Renal cortical epithelial cell (primary cell): Measurements from ENCODE around the gene MYOF. TPM values are rescaled to one million over a fixed set of nuclear protein-coding genes. Genes with fewer than 3 reads are reported as not detected.
"Not testable (repeated sequence)": the region's sequence is repeated elsewhere in the genome, so short reads cannot be mapped to it uniquely, and the experiment has no call there.

ENCODE experiments used
- DNase-seq: peaks from one replicate; pipeline ENCODE4 v3.0.0-alpha.2; 2011; ENCODE audit warnings: low read depth
- total RNA-seq: library from RNA; depleted of rRNA; stranded (reverse); fragments of >200 nt; gene quantifications from 2 replicates; pipeline ENCODE4 v1.2.3, GENCODE V29; 2014

The MYOF gene
- total RNA-seq, 1 donor from 2014 or later, result 607 TPM

DNA sequence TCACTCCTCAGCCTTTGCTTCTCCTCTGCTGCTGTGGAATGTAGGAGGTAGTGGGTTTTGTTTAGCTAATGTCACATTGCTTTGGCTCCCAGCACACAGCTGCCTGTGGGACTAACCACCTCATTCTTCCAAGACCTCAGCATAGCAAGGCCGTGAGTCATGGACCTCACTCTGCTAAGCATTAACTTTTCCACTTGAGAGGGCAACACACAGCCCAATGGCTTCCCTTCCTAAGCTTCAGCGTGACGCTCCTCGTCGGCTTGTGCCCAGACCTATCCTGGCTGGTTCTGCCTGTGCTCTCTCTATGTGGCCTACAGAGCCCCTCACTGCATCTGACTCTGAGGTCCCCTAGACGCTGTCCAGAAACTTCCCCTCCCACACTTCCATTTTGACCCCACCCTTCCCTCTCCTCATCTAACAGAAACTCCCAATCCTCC, 23.3 kb downstream of the MYOF start:
- DNase-seq, result peak; percentile 100

GRCh38 chr10:93457511-93457910, 24.6 kb downstream of the MYOF start:
- no peak for DNase-seq

GRCh38 chr10:93456480-93456879, 25.7 kb downstream of the MYOF start:
- DNase-seq, result peak; percentile 72

DNA sequence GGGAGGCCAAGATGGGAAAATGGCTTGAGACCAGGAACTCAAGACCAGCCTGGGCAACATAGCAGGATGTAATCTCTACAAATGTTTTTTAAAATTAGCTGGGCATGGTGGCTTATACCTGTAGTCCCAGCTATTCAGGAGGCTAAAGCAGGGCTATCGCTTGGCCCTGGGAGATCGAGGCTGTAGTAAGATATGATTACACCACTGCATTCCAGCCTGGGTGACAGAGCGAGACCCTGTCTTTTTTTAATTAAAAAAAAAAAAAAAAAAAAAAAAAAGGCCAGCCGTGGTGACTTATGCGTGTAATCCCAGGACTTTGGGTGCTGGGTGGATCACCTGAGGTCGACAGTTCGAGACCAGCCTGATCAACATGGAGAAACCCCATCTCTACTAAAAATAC, 27.4 kb downstream of the MYOF start:
- DNase-seq, result no peak

DNA sequence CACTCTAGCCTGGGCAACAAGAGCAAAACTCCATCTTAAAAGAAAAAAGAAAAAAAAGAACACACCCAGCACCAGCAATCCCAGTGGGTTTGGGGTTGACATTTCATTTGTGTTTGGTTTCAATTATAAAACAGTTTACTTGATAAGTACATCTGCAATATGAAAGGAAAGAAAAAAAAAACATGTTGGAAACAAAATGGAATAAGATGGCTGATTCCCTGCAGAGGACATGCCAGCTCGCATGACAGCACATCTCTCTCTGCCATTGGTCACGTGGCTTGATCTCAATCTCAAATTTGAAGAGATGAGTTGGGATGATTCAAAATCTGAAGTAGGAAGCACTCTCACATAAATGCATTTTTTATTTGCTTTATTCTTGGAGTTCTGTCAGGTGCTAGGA, 28.0 kb downstream of the MYOF start:
- no peak for DNase-seq

- no peak for DNase-seq
Observed at GRCh38 chr10:93452143-93452542, 30.0 kb downstream of the MYOF start.

GRCh38 chr10:93451244-93451947, 30.7 kb downstream of the MYOF start:
- no peak for DNase-seq

DNA sequence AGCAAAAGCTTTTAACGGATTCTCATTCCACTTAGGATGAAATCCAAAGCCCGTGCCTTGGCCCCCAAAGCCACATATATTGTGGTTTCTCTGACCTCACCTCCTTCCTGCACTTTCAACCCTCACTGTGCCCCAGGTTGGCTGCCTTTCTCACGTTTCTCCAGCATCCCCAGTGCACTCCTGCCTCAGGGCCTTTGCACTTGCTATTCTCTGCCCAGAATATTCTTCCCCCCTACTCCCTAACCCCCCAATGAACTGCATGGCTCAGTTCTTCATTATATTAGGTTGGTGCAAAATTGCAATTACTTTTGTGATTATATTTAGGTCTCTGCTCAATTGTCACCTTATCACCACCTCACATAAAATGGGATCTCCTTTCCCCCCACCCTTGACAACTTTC, 34.2 kb downstream of the MYOF start:
- no peak for DNase-seq

DNA sequence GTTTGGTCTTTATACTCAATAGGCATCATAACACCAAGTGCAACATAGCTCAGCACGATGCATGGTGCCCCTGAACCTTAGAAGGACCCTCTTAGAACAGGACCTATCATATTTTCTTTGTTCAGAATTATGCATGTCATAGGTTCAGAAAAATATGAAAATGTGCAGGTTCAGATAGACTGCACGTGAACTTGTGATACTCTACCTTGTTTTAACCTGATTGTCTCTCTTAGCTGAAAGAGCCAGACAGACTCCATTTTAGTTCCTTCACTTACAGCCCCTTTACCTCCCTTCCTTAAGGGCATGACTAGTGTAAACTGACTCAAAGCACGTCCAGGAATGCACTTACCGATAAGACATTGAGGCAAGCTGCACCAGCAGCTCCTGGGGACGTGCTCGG, 35.1 kb downstream of the MYOF start:
- DNase-seq, result no peak

DNA sequence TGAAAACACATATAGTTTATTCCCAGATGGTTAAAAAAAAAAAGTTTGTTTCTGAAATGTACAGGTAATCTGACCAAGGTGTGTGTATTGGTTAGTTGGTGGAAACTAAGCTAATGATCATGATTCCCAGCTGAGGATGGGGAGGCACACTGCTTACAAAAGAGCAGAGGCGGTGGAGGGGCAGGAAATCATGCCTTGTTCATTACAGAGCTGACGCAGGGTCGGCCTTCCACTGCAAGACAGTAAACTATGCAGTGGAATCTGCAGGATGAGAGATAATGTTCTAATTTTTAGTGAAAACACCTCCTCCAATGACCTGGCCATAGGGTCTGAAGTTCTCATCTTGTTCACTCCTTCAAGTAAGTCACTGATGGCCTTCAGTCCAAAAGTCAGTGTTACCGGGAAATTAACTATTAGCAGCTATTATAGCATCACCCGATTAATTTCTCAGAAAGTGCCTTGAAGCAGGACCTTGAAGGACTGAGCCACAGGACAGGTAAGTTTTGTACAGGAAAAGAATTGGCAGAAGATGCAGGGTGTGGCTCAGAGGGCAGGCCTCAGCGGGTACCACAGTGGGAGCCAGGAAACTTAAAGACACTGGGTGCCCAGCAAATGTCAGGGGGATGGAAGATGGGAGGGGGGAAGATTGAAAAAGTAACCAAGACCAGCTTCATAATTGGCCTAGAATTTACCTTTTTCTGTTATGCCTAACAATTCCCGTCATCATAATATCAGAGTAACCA, 36.0 kb downstream of the MYOF start:
- no peak for DNase-seq

DNA sequence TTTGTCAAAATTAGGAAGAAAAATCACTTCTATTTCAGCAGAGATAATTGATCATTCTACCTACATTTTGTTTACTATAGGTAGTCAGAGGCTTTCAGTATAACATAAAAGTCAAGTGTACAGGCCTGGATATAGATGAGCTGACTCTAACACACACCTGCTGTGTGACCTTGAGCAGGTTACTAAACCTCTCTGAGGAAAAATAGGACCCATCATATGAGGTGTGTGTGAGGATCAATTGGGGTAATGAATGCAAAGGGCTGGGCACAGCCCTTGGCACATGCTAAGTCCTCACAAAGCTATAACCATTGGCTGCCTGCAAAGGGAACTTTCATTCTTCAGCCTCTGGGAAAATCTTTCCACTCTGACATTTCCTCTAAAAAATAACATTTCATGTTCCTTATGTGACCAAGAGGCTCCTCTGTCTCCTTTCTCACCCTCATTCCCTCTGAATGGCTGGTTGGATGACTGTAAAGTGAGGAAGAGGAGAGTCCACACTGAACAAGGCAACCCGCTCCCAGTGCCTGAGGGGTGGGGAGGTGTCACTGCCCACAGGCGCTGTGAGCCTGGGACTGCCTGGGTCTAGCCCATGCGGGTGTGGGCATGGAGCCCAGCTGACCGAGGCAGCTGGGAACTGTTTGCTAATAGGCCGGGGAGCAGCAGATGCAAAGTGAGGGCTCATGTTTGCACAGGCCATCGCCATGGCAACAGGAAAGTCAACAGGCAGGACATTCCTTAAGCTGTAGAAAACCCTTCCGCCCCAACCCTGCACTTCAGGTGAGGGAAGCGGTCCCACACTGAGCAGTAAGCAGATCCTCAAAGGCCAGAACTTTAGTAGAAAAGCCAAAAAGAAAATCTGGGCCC, 36.8 kb downstream of the MYOF start:
- peak; percentile 100 for DNase-seq

- no peak for DNase-seq
Observed at GRCh38 chr10:93443481-93443880, 38.7 kb downstream of the MYOF start.

DNA sequence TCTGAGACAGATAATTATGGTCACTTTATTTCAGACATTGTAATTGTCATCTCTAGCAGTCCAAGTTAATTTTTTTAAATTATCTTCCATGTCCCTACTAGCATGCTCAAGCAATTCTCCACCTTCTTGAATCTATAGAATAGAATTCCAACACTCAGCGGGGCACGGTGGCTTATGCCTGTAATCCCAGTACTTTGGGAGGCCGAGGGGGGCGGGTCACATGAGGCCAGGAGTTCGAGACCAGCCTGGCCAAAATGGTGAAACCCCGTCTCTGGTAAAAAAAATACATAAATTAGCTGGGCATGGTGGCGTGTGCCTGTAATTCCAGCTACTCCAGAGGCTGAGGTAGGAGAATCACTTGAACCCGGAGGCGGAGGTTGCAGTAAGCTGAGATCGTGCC, 39.4 kb downstream of the MYOF start:
- not testable (repeated sequence) for DNase-seq

- peak; percentile 53 for DNase-seq
Observed at GRCh38 chr10:93440591-93441091, 41.5 kb downstream of the MYOF start.

- DNase-seq, result peak; percentile 80
Observed at GRCh38 chr10:93438613-93439253, 43.4 kb downstream of the MYOF start.

DNA sequence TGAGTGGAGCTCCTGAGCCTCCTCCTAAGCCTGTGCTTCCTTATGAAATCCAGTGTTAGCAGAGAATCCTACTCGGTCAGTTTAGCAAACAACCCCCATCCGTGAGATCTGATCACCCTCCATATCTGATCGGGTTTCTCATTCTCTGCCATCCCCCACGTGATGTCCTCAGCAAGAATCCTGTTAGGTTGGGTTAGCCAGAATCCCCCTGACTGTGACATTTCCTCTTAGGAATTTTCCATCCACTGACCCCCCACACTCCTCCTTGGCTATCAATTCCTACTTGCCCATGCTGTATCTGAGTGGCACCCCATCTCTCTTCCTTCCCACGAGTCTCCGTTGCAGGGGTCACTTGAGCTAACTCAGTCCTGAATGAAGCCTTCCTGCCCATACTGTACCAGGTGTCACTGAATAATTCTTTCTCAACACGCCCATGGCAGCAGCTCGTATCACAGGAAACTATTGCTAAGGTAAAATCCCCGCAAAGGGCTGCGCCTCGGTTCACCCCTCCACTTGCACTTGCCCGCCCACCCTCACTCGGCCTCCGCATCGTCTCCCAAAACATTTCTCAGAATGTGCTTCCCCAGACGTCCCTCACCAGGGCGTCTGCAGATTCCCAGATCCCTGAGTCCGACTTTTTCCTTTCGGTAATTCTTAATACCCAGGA, 44.1 kb downstream of the MYOF start:
- peak; percentile 55 for DNase-seq

DNA sequence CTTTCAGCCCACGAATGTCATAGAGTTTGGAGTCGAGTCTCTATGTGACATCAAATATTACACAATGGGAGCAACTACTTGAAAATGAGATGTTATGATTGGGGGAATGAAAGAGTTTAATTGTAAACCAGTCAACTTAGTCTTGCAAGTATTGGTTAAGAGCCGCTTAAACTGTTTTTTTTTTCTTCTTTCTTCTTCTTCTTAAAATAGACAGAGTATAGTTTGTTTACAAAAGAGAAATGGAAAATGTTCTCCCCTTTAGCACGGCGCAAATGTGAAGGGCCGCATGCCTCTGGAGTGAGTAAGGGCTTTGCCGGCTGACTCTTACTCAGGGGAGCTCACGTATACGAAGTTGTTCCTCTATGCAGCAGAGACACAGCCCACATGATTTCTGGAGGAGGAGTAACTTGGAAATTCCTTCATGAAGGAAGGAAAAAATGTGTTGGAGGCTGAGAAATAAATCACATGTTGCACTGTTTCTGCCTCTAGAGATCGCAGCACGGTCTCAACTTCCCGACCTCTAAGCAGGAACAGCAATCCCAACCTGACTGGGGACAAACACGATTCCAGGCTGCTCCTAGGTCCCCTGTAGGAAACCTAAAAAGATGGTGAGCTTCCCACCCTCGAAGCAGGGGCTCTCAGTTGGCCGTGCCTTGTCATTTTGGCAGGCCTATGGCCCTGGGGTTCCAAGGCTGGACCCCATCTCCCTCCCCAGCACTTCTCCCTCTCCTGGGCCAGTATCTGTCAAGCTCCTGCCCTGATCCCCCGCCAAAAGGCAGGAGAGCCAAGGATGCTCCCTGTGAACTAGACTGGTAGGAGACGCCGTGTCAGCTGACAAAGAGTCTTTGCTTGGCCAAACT, 44.8 kb downstream of the MYOF start:
- peak; percentile 100 for DNase-seq

GRCh38 chr10:93436591-93437085, 45.5 kb downstream of the MYOF start:
- DNase-seq, result peak; percentile 94

DNA sequence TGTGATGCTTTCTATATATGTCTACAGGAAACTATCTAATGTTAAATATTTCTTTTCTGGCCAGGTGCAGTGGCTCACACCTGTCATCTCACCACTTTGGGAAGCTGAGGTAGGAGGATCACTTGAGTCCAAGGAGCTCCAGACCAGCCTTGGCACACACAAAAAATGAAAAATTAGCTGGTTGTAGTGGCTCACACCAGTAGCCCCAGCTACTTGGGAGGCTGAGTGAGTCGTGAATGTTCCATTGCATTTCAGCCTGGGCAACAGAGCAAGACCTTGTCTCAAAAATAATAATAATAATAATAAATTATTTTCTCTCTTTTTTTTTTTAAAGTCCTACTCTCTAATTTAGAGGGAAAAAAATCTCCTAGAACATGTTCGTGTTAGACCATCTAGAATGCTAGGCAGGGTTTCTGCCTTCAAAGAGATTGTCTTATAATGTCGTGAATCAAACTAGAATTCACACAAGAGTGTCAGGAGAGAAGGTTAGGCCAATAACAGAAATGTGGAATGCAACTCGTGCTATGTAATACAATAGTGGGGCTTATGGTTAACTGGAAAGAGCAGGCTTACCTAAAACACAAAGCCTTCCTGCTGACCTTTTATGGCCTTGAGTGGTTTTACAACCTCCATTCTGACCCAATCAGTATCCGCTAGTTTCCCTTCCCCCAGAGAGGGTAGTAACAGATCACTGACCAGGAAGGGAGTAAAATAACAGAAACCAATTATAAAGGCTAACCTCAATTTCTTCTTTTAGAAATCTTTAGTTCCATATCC, 46.3 kb downstream of the MYOF start:
- DNase-seq, result peak; percentile 99
